ENCODE data around the gene TNNI2.

DNA sequence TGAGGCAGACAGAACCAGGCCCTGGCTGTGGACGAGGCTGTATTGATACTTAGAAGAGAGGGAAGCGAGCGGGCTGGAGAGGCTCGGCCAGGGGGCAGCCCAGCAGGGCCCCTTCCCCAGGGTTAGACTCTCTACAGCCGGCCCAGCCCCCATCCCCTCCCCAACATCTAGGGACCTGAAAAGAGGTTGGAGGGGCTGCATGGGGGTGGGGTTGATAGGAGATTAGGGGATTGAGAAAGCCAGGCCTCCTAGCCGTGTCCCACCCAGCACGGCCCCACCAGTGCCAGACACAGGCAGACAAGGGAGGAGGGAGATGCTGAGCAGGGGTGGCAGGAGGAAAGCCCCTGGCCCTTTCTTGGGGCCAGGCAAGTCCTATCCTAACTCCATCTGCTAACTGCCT lies 19.8 kb downstream of the TNNI2 start:
- TF ChIP-seq, protein P1, sequence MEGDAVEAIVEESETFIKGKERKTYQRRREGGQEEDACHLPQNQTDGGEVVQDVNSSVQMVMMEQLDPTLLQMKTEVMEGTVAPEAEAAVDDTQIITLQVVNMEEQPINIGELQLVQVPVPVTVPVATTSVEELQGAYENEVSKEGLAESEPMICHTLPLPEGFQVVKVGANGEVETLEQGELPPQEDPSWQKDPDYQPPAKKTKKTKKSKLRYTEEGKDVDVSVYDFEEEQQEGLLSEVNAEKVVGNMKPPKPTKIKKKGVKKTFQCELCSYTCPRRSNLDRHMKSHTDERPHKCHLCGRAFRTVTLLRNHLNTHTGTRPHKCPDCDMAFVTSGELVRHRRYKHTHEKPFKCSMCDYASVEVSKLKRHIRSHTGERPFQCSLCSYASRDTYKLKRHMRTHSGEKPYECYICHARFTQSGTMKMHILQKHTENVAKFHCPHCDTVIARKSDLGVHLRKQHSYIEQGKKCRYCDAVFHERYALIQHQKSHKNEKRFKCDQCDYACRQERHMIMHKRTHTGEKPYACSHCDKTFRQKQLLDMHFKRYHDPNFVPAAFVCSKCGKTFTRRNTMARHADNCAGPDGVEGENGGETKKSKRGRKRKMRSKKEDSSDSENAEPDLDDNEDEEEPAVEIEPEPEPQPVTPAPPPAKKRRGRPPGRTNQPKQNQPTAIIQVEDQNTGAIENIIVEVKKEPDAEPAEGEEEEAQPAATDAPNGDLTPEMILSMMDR (IDR thresholded peaks at IDR 0.05; ENCODE audit: borderline replicate concordance, extremely low read depth, low read length, poor library complexity, severe bottlenecking), result no peak
- no peak for TF ChIP-seq EZH2 (IDR thresholded peaks at IDR 0.05; ENCODE audit: borderline replicate concordance, low read depth, low read length, severe bottlenecking)

Measured in DND-41 (cell line).